GM12864 (cell line): Measurements from ENCODE around the gene PACS2.
"Not testable (repeated sequence)": the region's sequence is repeated elsewhere in the genome, so short reads cannot be mapped to it uniquely, and the experiment has no call there.

Experiments
- DNase-seq: peaks from one replicate; pipeline ENCODE4 v3.0.0-alpha.2; 2011; ENCODE audit warnings: low read depth
- H3K4me3 ChIP-seq: 2 replicates; pipeline ENCODE4 v1.5.1; 2011; ENCODE audit warnings: mild to moderate bottlenecking, low read depth, low read length, control low read depth
- TF ChIP-seq, protein P1 (sequence below): IDR thresholded peaks from 2 replicates; pipeline ENCODE4 v1.5.1; 2011; ENCODE audit warnings: low read depth, mild to moderate bottlenecking, moderate library complexity, low read length, control low read depth, inconsistent platforms; ENCODE audit errors: missing control alignments

PACS2 gene

DNA sequence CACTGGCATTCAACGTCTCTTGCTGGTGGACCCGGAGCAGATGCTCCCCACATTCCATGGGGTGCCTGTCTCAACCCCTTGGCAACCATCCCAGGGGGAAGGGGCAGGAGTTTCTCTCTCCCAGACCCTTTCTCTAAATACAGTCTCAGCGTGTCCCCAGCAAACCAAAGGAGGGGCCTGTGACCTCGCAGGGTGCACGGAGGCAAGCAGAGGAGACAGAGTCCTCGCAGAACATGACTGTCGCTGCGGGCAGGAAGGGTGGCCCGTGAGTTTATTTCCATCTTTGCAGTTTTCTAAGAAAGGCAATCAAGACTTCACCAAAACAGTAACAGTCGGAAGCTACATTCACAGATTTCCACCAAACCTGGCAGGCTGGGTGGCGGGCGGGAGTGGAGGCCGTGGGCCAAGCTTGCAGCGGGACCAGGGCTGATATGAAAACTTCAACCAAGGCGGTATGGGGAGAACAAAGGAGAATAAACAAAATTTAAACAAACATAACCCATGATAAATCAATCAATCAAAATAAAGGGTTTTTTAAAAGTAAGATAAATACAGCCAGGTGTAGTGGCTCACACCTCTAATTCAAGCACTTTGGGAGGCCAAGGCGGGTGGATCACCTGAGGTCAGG, 32.3 kb upstream of the PACS2 start:
- H3K4me3 ChIP-seq = no peak overlapping the region
- TF ChIP-seq, protein P1, sequence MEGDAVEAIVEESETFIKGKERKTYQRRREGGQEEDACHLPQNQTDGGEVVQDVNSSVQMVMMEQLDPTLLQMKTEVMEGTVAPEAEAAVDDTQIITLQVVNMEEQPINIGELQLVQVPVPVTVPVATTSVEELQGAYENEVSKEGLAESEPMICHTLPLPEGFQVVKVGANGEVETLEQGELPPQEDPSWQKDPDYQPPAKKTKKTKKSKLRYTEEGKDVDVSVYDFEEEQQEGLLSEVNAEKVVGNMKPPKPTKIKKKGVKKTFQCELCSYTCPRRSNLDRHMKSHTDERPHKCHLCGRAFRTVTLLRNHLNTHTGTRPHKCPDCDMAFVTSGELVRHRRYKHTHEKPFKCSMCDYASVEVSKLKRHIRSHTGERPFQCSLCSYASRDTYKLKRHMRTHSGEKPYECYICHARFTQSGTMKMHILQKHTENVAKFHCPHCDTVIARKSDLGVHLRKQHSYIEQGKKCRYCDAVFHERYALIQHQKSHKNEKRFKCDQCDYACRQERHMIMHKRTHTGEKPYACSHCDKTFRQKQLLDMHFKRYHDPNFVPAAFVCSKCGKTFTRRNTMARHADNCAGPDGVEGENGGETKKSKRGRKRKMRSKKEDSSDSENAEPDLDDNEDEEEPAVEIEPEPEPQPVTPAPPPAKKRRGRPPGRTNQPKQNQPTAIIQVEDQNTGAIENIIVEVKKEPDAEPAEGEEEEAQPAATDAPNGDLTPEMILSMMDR = no peak
- DNase-seq = no peak

DNA sequence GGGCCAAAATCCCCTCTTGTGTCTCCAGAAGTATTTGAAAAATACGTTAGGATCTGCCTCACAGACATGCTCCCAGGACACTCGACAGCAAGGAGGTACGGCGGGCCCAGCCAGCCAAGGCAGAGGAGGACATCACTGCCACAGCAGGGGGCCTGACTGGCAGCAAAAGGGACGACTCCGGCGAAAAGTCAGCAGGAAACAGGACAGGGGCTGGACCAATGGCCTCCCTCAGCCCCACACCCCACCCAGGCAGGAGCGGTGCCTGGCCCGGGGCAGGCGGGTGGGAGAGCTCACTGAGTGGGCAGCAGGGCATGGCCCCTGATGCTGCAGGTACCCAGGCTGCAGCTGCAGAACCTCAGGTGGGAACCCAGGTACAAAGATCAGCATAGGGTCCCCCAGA, 31.5 kb upstream of the PACS2 start:
- H3K4me3 ChIP-seq = no peak overlapping the region
- TF ChIP-seq, protein P1 = no peak
- no peak for DNase-seq

DNA sequence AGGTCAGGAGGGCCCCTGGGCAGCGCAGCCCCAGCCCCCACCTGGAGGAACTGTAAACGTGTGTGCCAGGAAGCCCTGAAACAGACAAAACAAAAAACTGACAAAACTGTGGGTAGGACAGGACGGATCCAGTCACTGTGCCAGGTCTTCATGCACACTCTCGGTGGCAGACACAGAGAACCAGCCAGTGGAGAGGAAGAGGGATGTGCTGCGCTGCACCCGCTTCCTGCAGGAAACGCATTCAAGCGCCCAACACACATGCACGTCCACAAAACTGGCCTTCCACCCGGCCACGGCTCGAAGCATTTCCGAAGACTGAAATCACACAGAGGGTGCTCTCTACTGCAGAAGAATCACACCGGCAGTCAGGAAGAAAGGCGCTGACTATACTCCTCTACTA, 30.6 kb upstream of the PACS2 start:
- no peak overlapping the region for H3K4me3 ChIP-seq
- DNase-seq = no peak
- TF ChIP-seq, protein P1 = no peak

DNA sequence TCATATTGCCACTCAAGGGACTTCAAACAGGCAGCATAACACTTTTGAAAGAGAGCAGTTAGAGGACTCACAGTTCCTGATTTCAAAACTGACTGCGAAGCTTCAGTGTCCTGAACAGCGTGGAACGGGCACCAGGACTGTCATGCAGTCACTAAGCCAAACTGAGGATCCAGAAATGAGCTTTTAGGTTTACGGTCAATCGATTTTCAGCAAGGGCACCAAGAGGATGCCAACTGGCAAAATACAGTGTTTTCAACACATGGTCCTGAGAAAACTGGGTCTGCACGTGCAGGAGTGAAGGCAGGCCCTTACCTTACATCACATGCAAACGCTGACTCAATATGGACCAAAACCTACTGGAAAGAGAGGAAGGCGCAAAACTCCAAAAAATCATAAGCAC, 29.4 kb upstream of the PACS2 start:
- TF ChIP-seq, protein P1 = no peak
- DNase-seq = no peak
- no peak overlapping the region for H3K4me3 ChIP-seq

DNA sequence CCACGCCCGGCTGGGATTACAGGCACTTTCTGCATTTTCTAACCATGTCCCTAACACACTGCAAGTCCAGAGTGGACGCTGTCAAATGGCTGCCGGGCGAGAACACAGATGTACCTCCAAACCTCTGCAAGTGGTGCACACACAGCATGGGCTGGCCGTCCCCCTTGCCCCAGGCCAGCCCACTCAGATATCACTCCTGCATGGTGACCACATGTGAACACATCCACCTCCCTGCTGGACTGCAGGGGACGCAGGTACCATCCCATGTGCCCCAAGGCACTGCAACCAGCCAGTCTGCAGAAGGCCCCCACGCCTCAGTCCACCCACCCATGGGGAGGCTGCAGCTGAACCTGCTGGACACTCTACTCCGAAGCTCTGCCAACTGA, 27.8 kb upstream of the PACS2 start:
- H3K4me3 ChIP-seq = no peak overlapping the region
- no peak for DNase-seq

DNA sequence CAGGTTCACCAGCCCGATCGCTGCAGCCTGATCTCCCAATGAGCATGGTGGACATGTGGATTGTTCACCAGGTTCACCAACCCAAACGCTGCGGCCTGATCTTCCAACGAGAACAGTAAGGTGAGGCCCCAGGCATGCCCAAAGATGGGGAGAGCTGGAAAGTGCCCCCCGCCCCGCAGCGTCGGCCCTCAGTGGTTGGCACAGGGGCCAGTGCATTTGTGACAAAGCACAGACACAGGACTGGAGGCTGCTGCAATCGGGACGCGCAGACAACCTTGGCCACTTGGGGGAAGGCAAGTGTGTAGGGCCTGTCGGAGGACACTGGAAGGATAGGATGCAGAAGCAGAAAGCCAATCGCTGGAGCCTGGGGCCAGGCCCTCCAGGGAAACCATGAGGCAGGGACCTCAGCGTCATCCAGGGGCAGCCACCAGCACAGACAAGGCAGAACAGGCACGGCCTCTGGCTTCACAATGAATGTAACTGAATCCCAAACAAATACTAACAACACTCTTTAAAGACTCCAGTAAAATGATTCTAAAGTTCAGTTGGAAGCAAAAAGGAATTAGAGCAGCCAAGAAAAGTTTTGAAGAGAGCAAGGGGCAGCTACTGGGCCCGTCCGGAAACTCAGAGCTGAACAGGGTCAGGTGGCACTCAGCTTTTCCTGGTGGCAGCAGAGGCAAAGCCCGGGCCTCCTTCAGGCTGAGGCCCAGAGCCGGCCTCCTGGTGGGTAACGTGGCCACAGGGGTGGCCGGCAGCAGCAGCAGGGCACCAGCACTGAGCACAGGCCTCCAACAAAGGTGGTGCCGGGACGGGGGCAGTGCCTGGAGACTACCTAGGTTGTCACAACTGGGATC, 27.1 kb upstream of the PACS2 start:
- no peak for DNase-seq
- TF ChIP-seq, protein P1 = no peak

More for the DNA sequence above, 27.8 kb upstream of the PACS2 start:
- TF ChIP-seq, protein P1 = no peak

DNA sequence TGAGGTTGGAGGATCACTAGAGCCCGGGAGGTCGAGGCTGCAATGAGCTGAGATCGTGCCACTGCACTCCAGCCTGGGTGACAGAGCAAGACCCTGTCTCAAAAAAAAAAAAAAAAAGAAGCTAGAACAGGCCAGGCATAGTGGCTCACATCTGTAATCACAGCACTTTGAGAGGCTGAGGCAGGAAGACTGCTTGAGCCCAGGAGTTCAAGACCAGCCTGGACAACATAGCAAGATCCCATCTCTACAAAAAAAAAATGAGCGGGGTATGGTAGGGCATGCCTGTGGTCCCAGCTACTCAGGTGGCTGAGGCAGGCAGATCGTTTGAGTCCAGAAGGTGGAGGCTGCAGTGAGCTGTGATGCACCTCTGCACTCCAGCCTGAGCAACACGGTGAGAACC, 25.6 kb upstream of the PACS2 start:
- not testable (repeated sequence) for H3K4me3 ChIP-seq, DNase-seq

More for the DNA sequence above, 27.1 kb upstream of the PACS2 start:
- no peak overlapping the region for H3K4me3 ChIP-seq
